ENCODE measurements around the gene MAP2K4.

DNA sequence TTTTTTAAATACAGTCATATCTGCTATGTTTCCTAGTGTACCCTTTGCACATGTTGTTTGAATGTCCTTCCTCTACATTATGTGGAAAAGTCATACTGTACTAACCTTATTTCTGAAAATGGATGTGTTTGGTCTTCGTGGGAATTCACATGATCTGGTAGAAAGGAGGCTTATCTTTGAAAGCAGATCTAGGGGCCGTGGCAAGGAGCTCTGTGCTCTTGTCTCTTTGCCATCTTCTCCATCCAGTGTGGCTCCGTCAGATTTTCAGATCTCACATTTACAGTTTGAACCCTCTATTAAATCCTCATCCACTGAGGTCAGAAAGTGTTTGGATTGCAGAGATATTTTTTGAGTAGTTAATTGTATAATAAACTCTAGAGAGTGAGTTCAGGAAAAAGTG is 32.9 kb downstream of the MAP2K4 start:
- TF ChIP-seq, protein P1, sequence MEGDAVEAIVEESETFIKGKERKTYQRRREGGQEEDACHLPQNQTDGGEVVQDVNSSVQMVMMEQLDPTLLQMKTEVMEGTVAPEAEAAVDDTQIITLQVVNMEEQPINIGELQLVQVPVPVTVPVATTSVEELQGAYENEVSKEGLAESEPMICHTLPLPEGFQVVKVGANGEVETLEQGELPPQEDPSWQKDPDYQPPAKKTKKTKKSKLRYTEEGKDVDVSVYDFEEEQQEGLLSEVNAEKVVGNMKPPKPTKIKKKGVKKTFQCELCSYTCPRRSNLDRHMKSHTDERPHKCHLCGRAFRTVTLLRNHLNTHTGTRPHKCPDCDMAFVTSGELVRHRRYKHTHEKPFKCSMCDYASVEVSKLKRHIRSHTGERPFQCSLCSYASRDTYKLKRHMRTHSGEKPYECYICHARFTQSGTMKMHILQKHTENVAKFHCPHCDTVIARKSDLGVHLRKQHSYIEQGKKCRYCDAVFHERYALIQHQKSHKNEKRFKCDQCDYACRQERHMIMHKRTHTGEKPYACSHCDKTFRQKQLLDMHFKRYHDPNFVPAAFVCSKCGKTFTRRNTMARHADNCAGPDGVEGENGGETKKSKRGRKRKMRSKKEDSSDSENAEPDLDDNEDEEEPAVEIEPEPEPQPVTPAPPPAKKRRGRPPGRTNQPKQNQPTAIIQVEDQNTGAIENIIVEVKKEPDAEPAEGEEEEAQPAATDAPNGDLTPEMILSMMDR (IDR thresholded peaks at IDR 0.05) = no peak
- TF ChIP-seq POLR2A (IDR thresholded peaks at IDR 0.05) (no peak), POLR2AphosphoS5 (IDR thresholded peaks at IDR 0.05) (no peak)

Measured in prostate gland (tissue), 2 donors.